Measurements from ENCODE around the gene DIDO1. TPM values are rescaled to one million over a fixed set of nuclear protein-coding genes. Genes with fewer than 3 reads are reported as not detected.

The DIDO1 gene
- total and polyA plus RNA-seq, 2 donors (not counting 1 experiment from before 2014, with no cell fraction given): 25.9 to 33.2 TPM

DNA sequence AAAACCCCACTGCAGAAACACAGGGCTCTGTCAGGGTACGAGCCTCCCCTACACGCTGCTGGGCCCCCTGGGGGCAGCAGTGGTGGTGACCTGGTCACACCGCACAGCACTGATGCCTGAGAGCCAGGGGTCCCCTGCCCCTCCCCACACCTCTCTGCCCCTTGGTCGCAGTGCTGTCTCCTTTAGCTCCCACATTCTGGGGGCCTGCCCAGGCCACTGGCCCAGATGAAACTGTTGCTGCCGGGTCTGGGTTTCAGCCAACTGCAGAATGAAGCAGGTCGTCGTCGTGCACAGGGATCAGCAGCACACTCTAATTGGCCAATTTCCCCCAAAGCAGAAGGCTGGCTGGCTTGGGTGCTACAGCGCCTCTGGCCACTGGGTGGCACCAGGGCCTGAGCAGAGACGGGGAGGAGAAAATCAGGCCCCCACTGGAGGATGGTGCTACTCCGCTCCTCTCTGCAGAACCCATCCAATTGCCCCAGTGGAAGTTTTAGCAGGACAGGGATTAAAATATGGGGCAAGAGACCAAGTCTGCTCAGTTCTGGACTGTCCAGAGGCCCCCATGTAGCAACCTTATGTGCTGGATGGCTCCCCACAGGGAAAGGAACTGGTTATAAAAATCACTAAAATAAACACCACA lies 26.1 kb downstream of the DIDO1 start:
- no peaks in the 10 kb centered on the region for H3K27me3 ChIP-seq (ENCODE audit: control insufficient read depth, insufficient read depth, low read length)
- H3K36me3 ChIP-seq (ENCODE audit: control insufficient read depth, insufficient read depth, low read length): peaks cover 18% of the 10 kb centered on the region
- no peaks in the 10 kb centered on the region for H3K79me2 ChIP-seq (ENCODE audit: control insufficient read depth, insufficient read depth, low read length)
- DNase-seq (ENCODE audit: low read depth in 2 of 2): peak; percentile 58 to 75
- peaks cover 13% of the 10 kb centered on the region for H3K4me1 ChIP-seq (ENCODE audit: control insufficient read depth, extremely low read depth, insufficient read depth, low read length)
- H3K9ac ChIP-seq (ENCODE audit: insufficient read depth, low read length): no peak overlapping the region
- H4K20me1 ChIP-seq (ENCODE audit: control insufficient read depth, extremely low read depth, insufficient read depth, low read length): no peaks in the 10 kb centered on the region
- H3K4me3 ChIP-seq (replicated peaks in 1 of 4; ENCODE audit: control extremely low read depth in 1 of 4, insufficient read depth in 1 of 4, low read depth in 3 of 4, low read length in 4 of 4): no peak overlapping the region
- H3K27ac ChIP-seq (ENCODE audit: insufficient read depth, low read length): no peak overlapping the region
- no peak overlapping the region for H3K4me2 ChIP-seq (ENCODE audit: extremely low read depth, insufficient read depth, low read length)
- no peak overlapping the region for H2AFZ ChIP-seq (ENCODE audit: low read length)
- H3K9me3 ChIP-seq (ENCODE audit: control insufficient read depth, insufficient read depth, low read depth, low read length): no peaks in the 10 kb centered on the region
- TF ChIP-seq EZH2 (IDR thresholded peaks at IDR 0.05; ENCODE audit: low read length, missing control alignments) (no peak), CTCF (conservative IDR thresholded peaks at IDR 0.05 in 1 of 2, IDR thresholded peaks at IDR 0.05 in 1 of 2; ENCODE audit: low read depth in 1 of 2, low read length in 2 of 2) (peak; percentile 58 to 97)

DNA sequence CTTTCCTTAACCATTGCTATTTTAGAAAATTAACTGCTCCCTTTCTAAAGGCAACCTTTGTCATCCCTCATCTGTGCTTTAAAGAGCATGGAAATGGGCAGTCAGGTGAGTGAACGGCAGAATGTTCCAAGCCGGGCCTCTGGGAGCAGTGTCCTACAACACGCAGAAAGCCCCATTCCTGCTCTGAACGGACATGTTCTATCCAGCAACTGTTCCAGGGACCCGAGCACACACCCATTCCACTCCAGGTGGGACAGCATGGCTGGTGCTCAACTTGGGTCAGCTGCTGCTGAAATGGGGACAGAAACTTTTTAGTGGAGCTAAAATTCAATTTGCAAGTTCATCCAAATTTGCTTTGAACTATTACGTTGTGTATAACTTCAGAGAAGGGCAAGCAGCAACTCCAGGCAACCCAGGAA lies 26.7 kb downstream of the DIDO1 start:
- peaks cover 13% of the 10 kb centered on the region for H3K4me1 ChIP-seq (ENCODE audit: control insufficient read depth, extremely low read depth, insufficient read depth, low read length)
- H3K9ac ChIP-seq (ENCODE audit: insufficient read depth, low read length): no peak overlapping the region
- no peaks in the 10 kb centered on the region for H3K27me3 ChIP-seq (ENCODE audit: control insufficient read depth, insufficient read depth, low read length)
- TF ChIP-seq CTCF (conservative IDR thresholded peaks at IDR 0.05 in 1 of 2, IDR thresholded peaks at IDR 0.05 in 1 of 2; ENCODE audit: low read depth in 1 of 2, low read length in 2 of 2) (peak in 1 of 2 donors; percentile 25), EZH2 (IDR thresholded peaks at IDR 0.05; ENCODE audit: low read length, missing control alignments) (no peak)
- no peaks in the 10 kb centered on the region for H4K20me1 ChIP-seq (ENCODE audit: control insufficient read depth, extremely low read depth, insufficient read depth, low read length)
- H3K79me2 ChIP-seq (ENCODE audit: control insufficient read depth, insufficient read depth, low read length): no peaks in the 10 kb centered on the region
- H3K4me2 ChIP-seq (ENCODE audit: extremely low read depth, insufficient read depth, low read length): no peak overlapping the region
- no peak overlapping the region for H3K4me3 ChIP-seq (replicated peaks in 1 of 4; ENCODE audit: control extremely low read depth in 1 of 4, insufficient read depth in 1 of 4, low read depth in 3 of 4, low read length in 4 of 4)
- DNase-seq (ENCODE audit: low read depth in 2 of 2): no peak
- H3K36me3 ChIP-seq (ENCODE audit: control insufficient read depth, insufficient read depth, low read length): peaks cover 16% of the 10 kb centered on the region
- H2AFZ ChIP-seq (ENCODE audit: low read length): no peak overlapping the region
- H3K9me3 ChIP-seq (ENCODE audit: control insufficient read depth, insufficient read depth, low read depth, low read length): no peaks in the 10 kb centered on the region
- no peak overlapping the region for H3K27ac ChIP-seq (ENCODE audit: insufficient read depth, low read length)

GRCh38 chr20:62898970-62899632 lies 27.2 kb downstream of the DIDO1 start:
- Histone ChIP-seq H3K4me3 (replicated peaks in 1 of 4; ENCODE audit: control extremely low read depth in 1 of 4, insufficient read depth in 1 of 4, low read depth in 3 of 4, low read length in 4 of 4) (no peak overlapping the region), H3K79me2 (ENCODE audit: control insufficient read depth, insufficient read depth, low read length) (no peaks in the 10 kb centered on the region), H3K36me3 (ENCODE audit: control insufficient read depth, insufficient read depth, low read length) (peaks cover 18% of the 10 kb centered on the region), H3K9ac (ENCODE audit: insufficient read depth, low read length) (no peak overlapping the region), H3K27ac (ENCODE audit: insufficient read depth, low read length) (no peak overlapping the region), H3K9me3 (ENCODE audit: control insufficient read depth, insufficient read depth, low read depth, low read length) (no peaks in the 10 kb centered on the region), H4K20me1 (ENCODE audit: control insufficient read depth, extremely low read depth, insufficient read depth, low read length) (no peaks in the 10 kb centered on the region), H3K4me1 (ENCODE audit: control insufficient read depth, extremely low read depth, insufficient read depth, low read length) (peaks cover 13% of the 10 kb centered on the region), H3K4me2 (ENCODE audit: extremely low read depth, insufficient read depth, low read length) (no peak overlapping the region), H3K27me3 (ENCODE audit: control insufficient read depth, insufficient read depth, low read length) (no peaks in the 10 kb centered on the region), H2AFZ (ENCODE audit: low read length) (no peak overlapping the region)
- TF ChIP-seq CTCF (conservative IDR thresholded peaks at IDR 0.05 in 1 of 2, IDR thresholded peaks at IDR 0.05 in 1 of 2; ENCODE audit: low read depth in 1 of 2, low read length in 2 of 2): no peak
- no peak for TF ChIP-seq EZH2 (IDR thresholded peaks at IDR 0.05; ENCODE audit: low read length, missing control alignments)
- no peak for DNase-seq (ENCODE audit: low read depth in 2 of 2)
